ES-I3 (cell line): ENCODE data around the gene STK32A.

ENCODE experiments used
- H3K36me3 ChIP-seq: 2 replicates; pipeline ENCODE4 v1.6.1; 2013; ENCODE audit warnings: mild to moderate bottlenecking, low read length, control low read depth, moderate library complexity; ENCODE audit not compliant: insufficient read depth
- H3K4me1 ChIP-seq: 2 replicates; pipeline ENCODE4 v1.6.1; 2013; ENCODE audit warnings: mild to moderate bottlenecking, control low read depth, low read length; ENCODE audit not compliant: insufficient read depth
- H3K9ac ChIP-seq: 2 replicates; pipeline ENCODE4 v1.6.1; 2013; ENCODE audit warnings: low read depth, mild to moderate bottlenecking, low read length, moderate library complexity
- H3K9me3 ChIP-seq: 2 replicates; pipeline ENCODE4 v1.6.1; 2013; ENCODE audit warnings: mild to moderate bottlenecking, low read length, moderate library complexity; ENCODE audit not compliant: control insufficient read depth, insufficient read depth

STK32A gene

GRCh38 chr5:147400881-147401280, 166.1 kb downstream of the STK32A start:
- Histone ChIP-seq H3K4me1 (no peaks in the 10 kb centered on the region), H3K9ac (no peak overlapping the region), H3K9me3 (no peaks in the 10 kb centered on the region), H3K36me3 (peaks cover 58% of the 10 kb centered on the region)

- Histone ChIP-seq H3K9ac (no peak overlapping the region), H3K9me3 (no peaks in the 10 kb centered on the region), H3K36me3 (peaks cover 65% of the 10 kb centered on the region), H3K4me1 (no peaks in the 10 kb centered on the region)
These were observed 169.1 kb downstream of the STK32A start for GRCh38 chr5:147403651-147404640.

GRCh38 chr5:147404706-147405105, 169.9 kb downstream of the STK32A start:
- Histone ChIP-seq H3K9me3 (no peaks in the 10 kb centered on the region), H3K36me3 (peaks cover 69% of the 10 kb centered on the region), H3K4me1 (no peaks in the 10 kb centered on the region), H3K9ac (no peak overlapping the region)

GRCh38 chr5:147406636-147407035, 171.8 kb downstream of the STK32A start:
- no peaks in the 10 kb centered on the region for H3K9me3 ChIP-seq
- no peak overlapping the region for H3K9ac ChIP-seq
- peaks cover 72% of the 10 kb centered on the region for H3K36me3 ChIP-seq
- H3K4me1 ChIP-seq: no peaks in the 10 kb centered on the region

GRCh38 chr5:147407094-147407681, 172.4 kb downstream of the STK32A start:
- no peak overlapping the region for H3K9ac ChIP-seq
- H3K36me3 ChIP-seq: peaks cover 77% of the 10 kb centered on the region
- H3K9me3 ChIP-seq: no peaks in the 10 kb centered on the region
- H3K4me1 ChIP-seq: no peaks in the 10 kb centered on the region

GRCh38 chr5:147408980-147409379, 174.2 kb downstream of the STK32A start:
- H3K9me3 ChIP-seq: no peaks in the 10 kb centered on the region
- H3K9ac ChIP-seq: no peak overlapping the region
- H3K4me1 ChIP-seq: no peaks in the 10 kb centered on the region
- H3K36me3 ChIP-seq: peaks cover 81% of the 10 kb centered on the region

- no peaks in the 10 kb centered on the region for H3K9me3 ChIP-seq
- H3K4me1 ChIP-seq: no peaks in the 10 kb centered on the region
- no peak overlapping the region for H3K9ac ChIP-seq
- peaks cover 88% of the 10 kb centered on the region for H3K36me3 ChIP-seq
These were observed 175.9 kb downstream of the STK32A start for GRCh38 chr5:147410496-147411358.

- Histone ChIP-seq H3K36me3 (peaks cover 85% of the 10 kb centered on the region), H3K4me1 (no peaks in the 10 kb centered on the region), H3K9me3 (no peaks in the 10 kb centered on the region), H3K9ac (no peak overlapping the region)
These were observed 176.8 kb downstream of the STK32A start for GRCh38 chr5:147411359-147412319.

GRCh38 chr5:147412561-147412960, 177.7 kb downstream of the STK32A start:
- Histone ChIP-seq H3K36me3 (peaks cover 81% of the 10 kb centered on the region), H3K9me3 (no peaks in the 10 kb centered on the region), H3K4me1 (no peaks in the 10 kb centered on the region), H3K9ac (no peak overlapping the region)

GRCh38 chr5:147413266-147413665, 178.4 kb downstream of the STK32A start:
- Histone ChIP-seq H3K9me3 (no peaks in the 10 kb centered on the region), H3K4me1 (no peaks in the 10 kb centered on the region), H3K36me3 (peaks cover 79% of the 10 kb centered on the region), H3K9ac (no peak overlapping the region)

GRCh38 chr5:147415651-147416050, 180.8 kb downstream of the STK32A start:
- Histone ChIP-seq H3K9me3 (no peaks in the 10 kb centered on the region), H3K9ac (no peak overlapping the region), H3K4me1 (no peaks in the 10 kb centered on the region), H3K36me3 (peaks cover 67% of the 10 kb centered on the region)

GRCh38 chr5:147417135-147417813, 182.4 kb downstream of the STK32A start:
- Histone ChIP-seq H3K9ac (no peak overlapping the region), H3K4me1 (no peaks in the 10 kb centered on the region), H3K36me3 (peaks cover 54% of the 10 kb centered on the region), H3K9me3 (no peaks in the 10 kb centered on the region)

GRCh38 chr5:147418613-147419012, 183.8 kb downstream of the STK32A start:
- Histone ChIP-seq H3K9me3 (no peaks in the 10 kb centered on the region), H3K4me1 (no peaks in the 10 kb centered on the region), H3K9ac (no peak overlapping the region), H3K36me3 (peaks cover 46% of the 10 kb centered on the region)
